Duodenal mucosa (tissue), 2 donors: ENCODE data around the gene MERTK.

Experiments used
- H3K27ac ChIP-seq: one replicate; pipeline ENCODE4 v1.7.0; 2013; ENCODE audit warnings: low read depth, low read length
- H3K27me3 ChIP-seq, 2 donors: one replicate each; pipeline ENCODE4 v1.7.0; 2013; ENCODE audit warnings: low read length in 2 of 2, control low read depth in 1 of 2; ENCODE audit not compliant: insufficient read depth in 2 of 2, control insufficient read depth in 1 of 2
- H3K36me3 ChIP-seq, 2 donors: one replicate each; pipeline ENCODE4 v1.7.0; 2013; ENCODE audit warnings: low read length in 2 of 2, control low read depth in 1 of 2; ENCODE audit not compliant: insufficient read depth in 2 of 2, control insufficient read depth in 1 of 2
- H3K4me1 ChIP-seq, 2 donors: one replicate each; pipeline ENCODE4 v1.7.0; 2013; ENCODE audit warnings: low read length in 2 of 2, control low read depth in 1 of 2; ENCODE audit not compliant: insufficient read depth in 2 of 2, control insufficient read depth in 1 of 2
- H3K4me3 ChIP-seq, 2 donors: one replicate each; pipeline ENCODE4 v1.7.0; 2013; ENCODE audit warnings: low read length in 2 of 2, low read depth in 1 of 2
- H3K9ac ChIP-seq, 2 donors: one replicate each; pipeline ENCODE4 v1.7.0; 2013; ENCODE audit warnings: low read length in 2 of 2, low read depth in 1 of 2
- H3K9me3 ChIP-seq, 2 donors: one replicate each; pipeline ENCODE4 v1.7.0; 2013; ENCODE audit warnings: low read length in 2 of 2, control low read depth in 1 of 2; ENCODE audit not compliant: control insufficient read depth in 1 of 2

Gene MERTK

GRCh38 chr2:111990375-111990774 is 92.0 kb downstream of the MERTK start:
- peaks cover 7 to 11% of the 10 kb centered on the region in 2 donors for H3K4me1 ChIP-seq
- H3K9me3 ChIP-seq: no peaks in the 10 kb centered on the region
- H3K36me3 ChIP-seq: peaks cover 0 to 12% of the 10 kb centered on the region in 2 donors
- no peak overlapping the region for H3K27ac ChIP-seq
- H3K9ac ChIP-seq: no peak overlapping the region
- H3K4me3 ChIP-seq: no peak overlapping the region
- no peaks in the 10 kb centered on the region for H3K27me3 ChIP-seq

GRCh38 chr2:111990856-111991255 is 92.4 kb downstream of the MERTK start:
- Histone ChIP-seq H3K27me3 (no peaks in the 10 kb centered on the region), H3K27ac (no peak overlapping the region), H3K36me3 (peaks cover 0 to 12% of the 10 kb centered on the region in 2 donors), H3K9me3 (no peaks in the 10 kb centered on the region), H3K4me1 (peaks cover 9 to 11% of the 10 kb centered on the region in 2 donors), H3K4me3 (no peak overlapping the region), H3K9ac (no peak overlapping the region)

- H3K36me3 ChIP-seq: peaks cover 0 to 18% of the 10 kb centered on the region in 2 donors
- H3K27me3 ChIP-seq: no peaks in the 10 kb centered on the region
- no peak overlapping the region for H3K4me3 ChIP-seq
- H3K27ac ChIP-seq: no peak overlapping the region
- peaks cover 9 to 11% of the 10 kb centered on the region in 2 donors for H3K4me1 ChIP-seq
- no peaks in the 10 kb centered on the region for H3K9me3 ChIP-seq
- no peak overlapping the region for H3K9ac ChIP-seq
These were observed 95.6 kb downstream of the MERTK start for GRCh38 chr2:111994042-111994441.

- Histone ChIP-seq H3K9ac (no peak overlapping the region), H3K9me3 (peaks cover 0 to 7% of the 10 kb centered on the region in 2 donors), H3K27me3 (no peaks in the 10 kb centered on the region), H3K4me1 (peaks cover 9 to 11% of the 10 kb centered on the region in 2 donors), H3K4me3 (no peak overlapping the region), H3K27ac (no peak overlapping the region), H3K36me3 (peaks cover 0 to 25% of the 10 kb centered on the region in 2 donors)
These were observed 96.7 kb downstream of the MERTK start for GRCh38 chr2:111995148-111995547.

GRCh38 chr2:111999809-112000208 is 101.4 kb downstream of the MERTK start:
- H3K36me3 ChIP-seq: peaks cover 0 to 23% of the 10 kb centered on the region in 2 donors

GRCh38 chr2:112000399-112001135 is 102.2 kb downstream of the MERTK start:
- Histone ChIP-seq H3K9ac (no peak overlapping the region), H3K4me3 (no peak overlapping the region), H3K27ac (no peak overlapping the region), H3K9me3 (peaks cover 0 to 9% of the 10 kb centered on the region in 2 donors), H3K27me3 (no peaks in the 10 kb centered on the region), H3K4me1 (peaks cover under 1 to 6% of the 10 kb centered on the region in 2 donors), H3K36me3 (peaks cover 0 to 23% of the 10 kb centered on the region in 2 donors)

More at GRCh38 chr2:111999809-112000208, 101.4 kb downstream of the MERTK start:
- H3K4me1 ChIP-seq: peaks cover 8 to 10% of the 10 kb centered on the region in 2 donors
- no peaks in the 10 kb centered on the region for H3K27me3 ChIP-seq
- H3K9ac ChIP-seq: no peak overlapping the region
- no peak overlapping the region for H3K27ac ChIP-seq
- no peak overlapping the region for H3K4me3 ChIP-seq
- H3K9me3 ChIP-seq: peaks cover 0 to 9% of the 10 kb centered on the region in 2 donors

GRCh38 chr2:112001136-112001715 is 102.8 kb downstream of the MERTK start:
- Histone ChIP-seq H3K36me3 (peaks cover 0 to 23% of the 10 kb centered on the region in 2 donors), H3K4me3 (no peak overlapping the region), H3K4me1 (peaks cover 0 to 6% of the 10 kb centered on the region in 2 donors), H3K9ac (no peak overlapping the region), H3K27me3 (no peaks in the 10 kb centered on the region), H3K9me3 (peaks cover 0 to 9% of the 10 kb centered on the region in 2 donors), H3K27ac (no peak overlapping the region)

GRCh38 chr2:112001942-112002341 is 103.5 kb downstream of the MERTK start:
- Histone ChIP-seq H3K27me3 (no peaks in the 10 kb centered on the region), H3K9ac (no peak overlapping the region), H3K4me1 (peaks cover 0 to 6% of the 10 kb centered on the region in 2 donors), H3K36me3 (peaks cover 0 to 23% of the 10 kb centered on the region in 2 donors), H3K9me3 (peaks cover 0 to 9% of the 10 kb centered on the region in 2 donors), H3K27ac (no peak overlapping the region), H3K4me3 (no peak overlapping the region)

GRCh38 chr2:112003576-112004252 is 105.3 kb downstream of the MERTK start:
- Histone ChIP-seq H3K36me3 (peaks cover 0 to 23% of the 10 kb centered on the region in 2 donors), H3K27me3 (no peaks in the 10 kb centered on the region), H3K4me1 (peaks cover 0 to 6% of the 10 kb centered on the region in 2 donors), H3K27ac (no peak overlapping the region), H3K4me3 (no peak overlapping the region), H3K9ac (no peak overlapping the region), H3K9me3 (peaks cover 0 to 9% of the 10 kb centered on the region in 2 donors)

- no peak overlapping the region for H3K27ac ChIP-seq
- peaks cover 0 to 9% of the 10 kb centered on the region in 2 donors for H3K9me3 ChIP-seq
- H3K9ac ChIP-seq: no peak overlapping the region
- peaks cover 0 to 6% of the 10 kb centered on the region in 2 donors for H3K4me1 ChIP-seq
- H3K36me3 ChIP-seq: peaks cover 0 to 28% of the 10 kb centered on the region in 2 donors
- no peaks in the 10 kb centered on the region for H3K27me3 ChIP-seq
- no peak overlapping the region for H3K4me3 ChIP-seq
These were observed 105.8 kb downstream of the MERTK start for GRCh38 chr2:112004253-112004645.
